GM19238 (cell line): ENCODE measurements around the gene CFAP157.

Source experiments
- DNase-seq: peaks from one replicate; pipeline ENCODE4 v3.0.0; 2011; ENCODE audit warnings: low spot score; ENCODE audit not compliant: insufficient read length

CFAP157 gene

GRCh38 chr9:127706836-127707241 is at the start of gene CFAP157:
Gene CFAP157, plus strand, starts transcription at chr9:127706988. Its CDS starts 44 bp downstream, at chr9:127707032.
- DNase-seq = no peak

GRCh38 chr9:127658428-127658827 is 48.4 kb upstream of the CFAP157 start:
- no peak for DNase-seq

- no peak for DNase-seq
These were observed 45.7 kb upstream of the CFAP157 start for GRCh38 chr9:127660886-127661741.

GRCh38 chr9:127662617-127663016 is 44.2 kb upstream of the CFAP157 start:
- no peak for DNase-seq

DNA sequence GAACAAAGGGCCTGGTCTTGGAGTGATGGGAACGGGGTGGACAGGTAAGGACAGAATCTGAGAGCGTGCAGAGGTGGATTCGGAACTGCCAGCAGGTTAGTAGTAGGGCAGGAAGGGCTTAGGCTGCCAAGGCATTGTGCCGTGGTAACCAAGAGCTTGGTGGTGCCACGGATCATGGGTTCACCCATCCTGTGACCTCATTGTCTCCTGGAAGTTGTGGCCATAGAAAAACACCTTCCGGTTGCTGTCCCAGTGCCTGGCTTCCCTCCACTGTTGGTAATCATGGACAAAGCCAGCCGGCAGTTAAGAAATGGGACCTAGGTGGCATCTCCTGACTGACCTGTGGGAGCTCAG is 42.5 kb upstream of the CFAP157 start:
- DNase-seq = no peak

- DNase-seq = no peak
These were observed 41.9 kb upstream of the CFAP157 start for GRCh38 chr9:127664678-127665507.

DNA sequence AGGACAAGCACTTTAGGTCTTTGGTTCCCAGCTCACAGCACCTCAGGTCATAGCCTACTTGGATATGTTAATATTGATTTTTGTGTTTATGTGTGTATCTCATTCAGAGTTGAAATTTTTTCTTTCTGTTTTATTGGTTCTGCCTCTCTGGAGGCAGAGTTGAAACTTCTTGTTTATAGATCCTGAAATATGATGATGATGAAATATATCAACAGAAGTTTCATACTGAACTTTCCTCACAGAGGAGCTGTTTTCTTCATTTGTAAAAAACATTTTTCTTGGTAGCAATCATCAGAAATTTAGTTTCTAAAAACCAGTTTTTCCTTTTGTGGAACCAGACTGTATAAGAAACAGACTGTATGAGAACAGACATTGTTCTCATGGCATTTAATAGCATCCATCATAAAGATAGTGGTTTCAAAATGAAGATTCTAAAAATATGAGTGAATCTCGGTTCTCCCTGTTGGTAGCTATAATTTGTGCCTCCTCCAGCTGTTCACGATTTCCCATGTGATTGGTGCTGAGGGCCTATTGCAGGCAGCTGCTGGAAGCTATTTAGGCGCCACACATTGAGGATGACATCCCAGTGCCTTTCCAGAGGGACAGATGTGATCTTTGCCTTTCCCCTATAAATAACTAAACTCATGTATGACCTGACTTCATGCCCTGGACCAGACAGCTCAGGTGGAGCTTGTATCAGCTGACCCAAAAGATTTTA is 39.5 kb upstream of the CFAP157 start:
- DNase-seq = no peak

DNA sequence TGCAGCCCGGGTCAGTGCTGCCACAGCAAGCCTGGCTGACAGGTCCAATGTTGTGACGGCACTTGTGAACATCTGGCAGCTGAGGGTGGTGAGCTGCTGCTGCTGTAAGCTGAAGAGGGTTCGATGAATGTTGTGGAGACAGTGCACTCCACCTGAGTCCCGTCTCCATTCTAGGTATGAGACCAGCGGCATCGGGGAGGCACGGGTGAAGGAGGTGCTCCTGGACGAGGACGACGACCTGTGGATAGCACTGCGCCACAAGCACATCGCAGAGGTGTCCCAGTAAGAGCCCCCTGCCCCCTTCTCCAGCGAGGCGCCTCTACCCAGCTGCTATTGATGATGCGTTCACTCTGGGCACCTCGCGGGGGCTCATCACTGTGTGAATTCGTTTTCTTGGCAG is 38.9 kb upstream of the CFAP157 start:
- DNase-seq = no peak

GRCh38 chr9:127673234-127673633 is 33.6 kb upstream of the CFAP157 start:
- no peak for DNase-seq

- no peak for DNase-seq
These were observed 30.1 kb upstream of the CFAP157 start for GRCh38 chr9:127676638-127677037.

DNA sequence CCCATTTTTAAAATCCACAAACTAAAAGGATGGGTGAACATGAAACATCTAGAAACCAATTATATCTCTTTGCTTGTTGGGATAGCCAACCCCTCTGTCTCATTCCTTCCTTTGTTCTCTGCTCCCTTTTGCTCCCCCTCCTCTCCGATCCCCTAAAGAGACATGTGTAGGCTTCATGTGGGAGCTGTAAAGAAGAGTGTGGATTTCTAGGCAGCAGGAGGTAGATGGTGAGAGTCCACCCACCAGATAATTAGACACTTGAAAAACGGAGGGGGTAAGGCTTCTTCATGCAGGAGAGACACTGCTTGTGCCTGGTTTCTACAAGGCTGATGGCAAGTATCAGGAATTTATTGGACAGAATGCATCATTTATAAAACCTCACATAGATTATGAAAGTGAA is 27.3 kb upstream of the CFAP157 start:
- no peak for DNase-seq

- DNase-seq = no peak
These were observed 26.6 kb upstream of the CFAP157 start for GRCh38 chr9:127680226-127680625.

- no peak for DNase-seq
These were observed 25.9 kb upstream of the CFAP157 start for GRCh38 chr9:127680846-127681245.

DNA sequence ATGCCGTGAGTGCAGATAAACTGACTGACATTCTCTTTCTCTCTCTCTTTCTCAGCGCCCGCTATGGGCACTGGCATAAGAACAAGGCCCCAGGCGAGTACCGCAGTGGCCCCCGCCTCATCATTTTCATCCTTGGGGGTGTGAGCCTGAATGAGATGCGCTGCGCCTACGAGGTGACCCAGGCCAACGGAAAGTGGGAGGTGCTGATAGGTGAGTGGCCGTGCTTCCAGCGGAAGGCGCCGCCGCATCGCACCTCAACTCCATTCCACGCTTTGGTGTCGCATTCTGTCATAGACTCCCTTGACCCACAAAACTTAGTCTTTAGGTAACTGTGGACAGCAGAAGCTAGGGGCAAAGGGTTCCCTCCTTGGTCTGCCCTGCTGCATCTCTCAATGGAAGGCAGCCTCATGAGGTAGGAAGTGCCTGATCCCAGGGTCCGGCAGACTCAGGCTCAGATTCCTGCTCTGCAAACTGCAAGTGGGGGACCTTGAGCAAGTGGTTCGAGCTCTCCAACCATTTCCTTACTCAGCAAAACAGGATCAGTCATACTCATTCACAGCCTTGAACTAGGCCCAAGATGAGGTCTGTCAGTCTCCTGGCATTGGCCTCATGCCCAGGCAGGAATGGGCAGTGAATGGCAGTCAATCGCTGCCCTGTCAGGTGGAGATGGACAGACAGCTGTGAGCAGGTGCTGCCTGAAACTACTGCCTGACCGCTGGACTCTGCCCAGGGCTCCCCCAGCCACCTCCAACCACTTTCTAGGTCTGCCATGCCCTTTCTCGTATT is 24.2 kb upstream of the CFAP157 start:
- DNase-seq = no peak

- no peak for DNase-seq
These were observed 23.1 kb upstream of the CFAP157 start for GRCh38 chr9:127683723-127684122.

DNA sequence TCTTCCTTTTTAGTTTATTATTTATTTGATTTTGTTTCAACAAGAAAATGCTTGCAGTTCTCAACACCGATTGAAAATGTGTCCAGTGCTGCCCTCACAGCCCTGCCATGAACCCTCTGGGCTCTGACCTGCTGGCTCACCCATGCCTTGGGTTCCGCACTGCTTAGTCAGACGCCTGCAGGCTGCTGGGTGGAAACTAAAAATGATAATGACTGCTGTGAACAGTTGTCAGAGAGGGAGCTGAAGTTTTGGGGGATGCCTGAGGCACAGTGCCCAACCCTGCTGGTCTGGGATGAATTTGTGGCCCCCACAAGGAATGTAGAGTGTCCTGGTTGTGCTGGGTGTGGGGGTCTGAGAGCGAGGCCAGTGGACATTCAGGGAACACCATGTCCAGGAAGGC is 22.2 kb upstream of the CFAP157 start:
- DNase-seq = no peak

DNA sequence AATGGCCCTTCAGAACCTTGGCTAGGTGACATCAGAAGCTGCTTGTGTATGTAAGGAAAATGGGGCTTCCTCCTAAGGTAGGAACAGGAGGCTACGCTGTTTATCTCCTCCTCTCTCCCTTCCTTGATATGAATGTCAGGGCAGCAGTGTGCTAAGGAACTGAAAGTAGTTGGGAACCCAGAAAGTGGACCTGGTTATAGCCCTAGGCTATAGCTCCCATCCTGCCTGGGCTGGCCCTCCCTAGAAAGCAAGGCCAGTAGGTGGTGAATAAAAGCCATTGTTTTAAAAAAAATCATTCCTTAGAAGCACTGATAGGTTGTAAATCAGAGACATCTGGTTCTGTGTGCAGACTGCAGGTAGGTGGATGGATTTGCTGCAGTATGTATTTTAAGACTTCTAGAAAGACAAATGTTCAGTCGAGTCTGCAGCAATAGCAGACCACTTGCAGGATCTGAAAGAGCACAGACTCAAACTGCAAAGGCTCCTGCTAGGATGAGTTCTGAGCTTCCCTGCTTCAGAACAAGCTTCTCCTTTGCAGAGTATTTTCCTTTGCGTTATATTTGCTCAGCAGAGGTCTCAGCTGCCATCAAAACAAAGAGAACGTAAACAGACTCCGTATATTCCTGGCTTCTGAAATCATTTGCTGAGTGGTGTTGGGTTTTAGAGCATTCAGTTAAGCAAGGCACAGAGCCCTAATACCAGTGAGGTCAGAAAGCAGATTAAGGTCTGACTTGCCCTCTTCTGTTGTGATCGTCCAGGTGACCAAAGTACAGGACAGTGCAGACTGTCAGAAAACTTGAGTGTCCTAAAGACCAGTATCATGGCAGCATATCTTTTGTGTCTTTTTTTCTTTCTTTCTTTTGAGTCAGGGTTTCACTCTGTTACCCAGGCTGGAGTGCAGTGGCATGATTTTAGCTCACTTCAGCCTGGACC is 20.1 kb upstream of the CFAP157 start:
- no peak for DNase-seq

DNA sequence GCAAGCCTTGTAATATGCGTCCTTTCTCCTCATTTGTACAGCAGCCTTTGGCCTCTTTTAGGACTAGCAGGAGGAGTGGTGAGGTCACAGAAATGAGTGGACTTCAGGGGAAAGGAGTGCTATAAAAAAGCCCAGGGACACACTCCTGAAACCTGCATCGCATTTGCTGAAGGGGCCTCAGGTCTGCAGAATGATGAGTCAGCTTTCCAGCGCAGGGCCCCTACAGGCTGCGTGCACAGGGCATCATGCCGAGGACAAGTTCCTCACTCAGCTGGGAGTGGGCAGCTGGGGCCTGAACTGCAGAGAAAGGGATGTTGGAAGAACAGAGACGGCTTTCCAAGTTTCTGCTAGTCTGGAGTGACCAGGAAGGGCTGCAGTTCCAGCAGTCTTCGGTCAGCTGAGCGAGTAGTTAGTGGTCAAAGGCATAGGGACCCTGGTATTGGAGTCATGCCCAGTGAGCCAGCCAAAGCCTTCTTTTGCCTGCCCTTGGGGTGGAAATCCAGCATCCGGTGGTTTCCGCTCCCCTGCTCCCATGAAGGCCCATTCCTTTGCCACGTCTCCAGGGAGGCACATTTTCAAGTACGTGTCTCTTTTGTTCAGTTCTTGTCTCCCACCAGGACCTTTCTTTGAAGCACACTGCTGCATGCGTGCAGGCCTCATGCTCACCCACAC is 17.3 kb upstream of the CFAP157 start:
- DNase-seq = no peak

DNA sequence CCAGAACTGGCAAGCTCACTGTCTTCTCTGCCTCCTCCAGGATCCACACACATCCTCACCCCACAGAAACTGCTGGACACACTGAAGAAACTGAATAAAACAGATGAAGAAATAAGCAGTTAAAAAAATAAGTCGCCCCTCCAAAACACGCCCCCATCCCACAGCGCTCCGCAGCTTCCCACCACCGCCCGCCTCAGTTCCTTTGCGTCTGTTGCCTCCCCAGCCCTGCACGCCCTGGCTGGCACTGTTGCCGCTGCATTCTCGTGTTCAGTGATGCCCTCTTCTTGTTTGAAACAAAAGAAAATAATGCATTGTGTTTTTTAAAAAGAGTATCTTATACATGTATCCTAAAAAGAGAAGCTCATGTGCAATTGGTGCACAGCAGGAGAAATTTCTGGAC is 16.1 kb upstream of the CFAP157 start:
- DNase-seq = no peak

DNA sequence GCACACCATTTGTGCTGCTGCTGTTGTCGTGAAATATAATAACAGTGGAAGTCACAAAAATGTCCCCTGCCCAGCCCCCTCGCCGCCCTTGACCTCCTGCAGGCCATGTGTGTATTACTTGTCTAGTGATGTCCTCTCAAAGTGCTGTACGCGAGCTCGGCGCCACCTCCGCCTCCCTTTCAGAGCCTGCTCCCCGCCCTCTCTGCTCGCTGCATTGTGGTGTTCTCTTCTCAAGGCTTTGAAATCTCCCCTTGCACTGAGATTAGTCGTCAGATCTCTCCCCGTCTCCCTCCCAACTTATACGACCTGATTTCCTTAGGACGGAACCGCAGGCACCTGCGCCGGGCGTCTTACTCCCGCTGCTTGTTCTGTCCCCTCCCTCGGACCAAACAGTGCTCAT is 14.7 kb upstream of the CFAP157 start:
- DNase-seq = no peak
